ENCODE measurements around the gene SERGEF. TPM values are rescaled to one million over a fixed set of nuclear protein-coding genes. Genes with fewer than 3 reads are reported as not detected.

SERGEF gene
- total and polyA plus RNA-seq, 5 experiments from 2014 or later = 46.5 to 70.3 (median 61.8) TPM

- H3K27me3 Mint-ChIP-seq = no peaks in the 10 kb centered on the region
- ATAC-seq = no peak
- H3K4me1 Mint-ChIP-seq = peaks cover 0 to 12% (median 0%) of the 10 kb centered on the region in 4 donors
- peaks cover 0 to 2% (median 0%) of the 10 kb centered on the region in 9 donors for H3K9me3 Mint-ChIP-seq
- peaks cover 9 to 34% (median 28%) of the 10 kb centered on the region in 3 donors for H3K36me3 Mint-ChIP-seq
- H3K4me3 Mint-ChIP-seq = no peak overlapping the region
- H3K27ac Mint-ChIP-seq = no peak overlapping the region
- no peak for DNase-seq
- POLR2A ChIA-PET = no interaction called here
Measured at GRCh38 chr11:17810746-17811145, 202.1 kb downstream of the SERGEF start.

- no peaks in the 10 kb centered on the region for H3K27me3 Mint-ChIP-seq
- H3K36me3 Mint-ChIP-seq = peaks cover 9 to 34% (median 28%) of the 10 kb centered on the region in 3 donors
- ATAC-seq = no peak
- H3K4me1 Mint-ChIP-seq = peaks cover 0 to 13% (median 0%) of the 10 kb centered on the region in 4 donors
- POLR2A ChIA-PET = no interaction called here
- no peak overlapping the region for H3K4me3 Mint-ChIP-seq
- no peak overlapping the region for H3K27ac Mint-ChIP-seq
- H3K9me3 Mint-ChIP-seq = peaks cover 0 to 2% (median 0%) of the 10 kb centered on the region in 9 donors
- DNase-seq = no peak
Measured at GRCh38 chr11:17810041-17810440, 202.8 kb downstream of the SERGEF start.

GRCh38 chr11:17807034-17807433 lies 205.8 kb downstream of the SERGEF start:
- peaks cover 9 to 31% (median 18%) of the 10 kb centered on the region in 3 donors for H3K36me3 Mint-ChIP-seq
- POLR2A ChIA-PET = no interaction called here
- H3K4me3 Mint-ChIP-seq = no peak overlapping the region
- DNase-seq (no peak), ATAC-seq (no peak)
- H3K27ac Mint-ChIP-seq = no peak overlapping the region
- peaks cover 0 to 2% (median 0%) of the 10 kb centered on the region in 9 donors for H3K9me3 Mint-ChIP-seq
- peaks cover 0 to 14% (median 0%) of the 10 kb centered on the region in 4 donors for H3K4me1 Mint-ChIP-seq
- H3K27me3 Mint-ChIP-seq = no peaks in the 10 kb centered on the region

- POLR2A ChIA-PET = no interaction called here
- Mint-ChIP-seq H3K27me3 (no peaks in the 10 kb centered on the region), H3K4me3 (no peak overlapping the region), H3K36me3 (peaks cover 9 to 30% (median 14%) of the 10 kb centered on the region in 3 donors), H3K4me1 (peaks cover 0 to 14% (median 0%) of the 10 kb centered on the region in 4 donors), H3K9me3 (peaks cover 0 to 2% (median 0%) of the 10 kb centered on the region in 9 donors), H3K27ac (no peak overlapping the region)
- ATAC-seq = no peak
- no peak for DNase-seq
Measured at GRCh38 chr11:17805873-17806272, 207.0 kb downstream of the SERGEF start.

GRCh38 chr11:17805043-17805442 lies 207.8 kb downstream of the SERGEF start:
- Mint-ChIP-seq H3K36me3 (peaks cover 15 to 33% (median 16%) of the 10 kb centered on the region in 3 donors), H3K9me3 (peaks cover 0 to 2% (median 0%) of the 10 kb centered on the region in 9 donors), H3K27ac (no peak overlapping the region), H3K4me1 (peaks cover 0 to 12% (median 0%) of the 10 kb centered on the region in 4 donors), H3K4me3 (no peak overlapping the region), H3K27me3 (no peaks in the 10 kb centered on the region)
- DNase-seq (no peak), ATAC-seq (no peak)
- POLR2A ChIA-PET = no interaction called here

GRCh38 chr11:17803754-17804334 lies 209.0 kb downstream of the SERGEF start:
- Mint-ChIP-seq H3K9me3 (no peaks in the 10 kb centered on the region), H3K4me3 (no peak overlapping the region), H3K27me3 (no peaks in the 10 kb centered on the region), H3K36me3 (peaks cover 8 to 30% (median 15%) of the 10 kb centered on the region in 3 donors), H3K27ac (no peak overlapping the region), H3K4me1 (peaks cover 0 to 11% (median 0%) of the 10 kb centered on the region in 4 donors)
- ATAC-seq (no peak), DNase-seq (no peak)
- POLR2A ChIA-PET = no interaction called here

GRCh38 chr11:17802491-17802890 lies 210.4 kb downstream of the SERGEF start:
- POLR2A ChIA-PET = no interaction called here
- Mint-ChIP-seq H3K4me1 (peaks cover 0 to 8% (median 0%) of the 10 kb centered on the region in 4 donors), H3K9me3 (no peaks in the 10 kb centered on the region), H3K4me3 (no peak overlapping the region), H3K27me3 (no peaks in the 10 kb centered on the region), H3K27ac (no peak overlapping the region), H3K36me3 (peaks cover 5 to 27% (median 16%) of the 10 kb centered on the region in 3 donors)
- ATAC-seq = no peak
- no peak for DNase-seq

GRCh38 chr11:17801166-17801565 lies 211.7 kb downstream of the SERGEF start:
- H3K27me3 Mint-ChIP-seq = no peaks in the 10 kb centered on the region
- POLR2A ChIA-PET = no interaction called here
- ATAC-seq (no peak), DNase-seq (no peak)
- H3K4me3 Mint-ChIP-seq = no peak overlapping the region
- peaks cover 0 to 8% (median 0%) of the 10 kb centered on the region in 4 donors for H3K4me1 Mint-ChIP-seq
- H3K9me3 Mint-ChIP-seq = no peaks in the 10 kb centered on the region
- H3K36me3 Mint-ChIP-seq = peaks cover 5 to 18% (median 11%) of the 10 kb centered on the region in 3 donors
- H3K27ac Mint-ChIP-seq = peak overlapping the region in 1 of 10 donors; percentile 21

- no peak for DNase-seq
- H3K4me1 Mint-ChIP-seq = peaks cover 0 to 6% (median 0%) of the 10 kb centered on the region in 4 donors
- peaks cover 5 to 18% (median 11%) of the 10 kb centered on the region in 3 donors for H3K36me3 Mint-ChIP-seq
- no peaks in the 10 kb centered on the region for H3K9me3 Mint-ChIP-seq
- H3K27ac Mint-ChIP-seq = peak overlapping the region in 1 of 10 donors; percentile 63
- no peak overlapping the region for H3K4me3 Mint-ChIP-seq
- POLR2A ChIA-PET = no interaction called here
- ATAC-seq = no peak
- H3K27me3 Mint-ChIP-seq = no peaks in the 10 kb centered on the region
Measured at GRCh38 chr11:17799147-17799546, 213.7 kb downstream of the SERGEF start.

GRCh38 chr11:17798716-17799115 lies 214.1 kb downstream of the SERGEF start:
- Mint-ChIP-seq H3K27me3 (no peaks in the 10 kb centered on the region), H3K4me1 (peaks cover 0 to 6% (median 0%) of the 10 kb centered on the region in 4 donors), H3K9me3 (no peaks in the 10 kb centered on the region), H3K27ac (peak overlapping the region in 1 of 10 donors; percentile 63), H3K4me3 (no peak overlapping the region), H3K36me3 (peaks cover 5 to 17% (median 10%) of the 10 kb centered on the region in 3 donors)
- ATAC-seq (no peak), DNase-seq (no peak)
- POLR2A ChIA-PET = no interaction called here

- ATAC-seq (no peak), DNase-seq (no peak)
- POLR2A ChIA-PET = no interaction called here
- peaks cover 0 to 3% (median 0%) of the 10 kb centered on the region in 4 donors for H3K4me1 Mint-ChIP-seq
- H3K27ac Mint-ChIP-seq = peak overlapping the region in 1 of 10 donors; percentile 18
- no peaks in the 10 kb centered on the region for H3K27me3 Mint-ChIP-seq
- no peak overlapping the region for H3K4me3 Mint-ChIP-seq
- peaks cover 5 to 15% (median 9%) of the 10 kb centered on the region in 3 donors for H3K36me3 Mint-ChIP-seq
- no peaks in the 10 kb centered on the region for H3K9me3 Mint-ChIP-seq
Measured at GRCh38 chr11:17798253-17798652, 214.6 kb downstream of the SERGEF start.

GRCh38 chr11:17796154-17796553 lies 216.7 kb downstream of the SERGEF start:
- ATAC-seq = no peak
- Mint-ChIP-seq H3K27ac (peak overlapping the region in 1 of 10 donors; percentile 32), H3K4me1 (peaks cover 0 to 4% (median 1%) of the 10 kb centered on the region in 4 donors), H3K27me3 (no peaks in the 10 kb centered on the region), H3K9me3 (no peaks in the 10 kb centered on the region), H3K36me3 (peaks cover 5 to 15% (median 11%) of the 10 kb centered on the region in 3 donors), H3K4me3 (no peak overlapping the region)
- POLR2A ChIA-PET = no interaction called here
- no peak for DNase-seq

- H3K27ac Mint-ChIP-seq = peak overlapping the region in 1 of 10 donors; percentile 41
- H3K9me3 Mint-ChIP-seq = no peaks in the 10 kb centered on the region
- peaks cover 0 to 12% (median 11%) of the 10 kb centered on the region in 3 donors for H3K36me3 Mint-ChIP-seq
- no peak overlapping the region for H3K4me3 Mint-ChIP-seq
- no peaks in the 10 kb centered on the region for H3K27me3 Mint-ChIP-seq
- ATAC-seq (no peak), DNase-seq (no peak)
- H3K4me1 Mint-ChIP-seq = peaks cover 0 to 4% (median 1%) of the 10 kb centered on the region in 4 donors
- POLR2A ChIA-PET = no interaction called here
Measured at GRCh38 chr11:17794981-17795380, 217.9 kb downstream of the SERGEF start.
